ENCODE measurements around the gene SLC35D3.
"Not testable (repeated sequence)": the region's sequence is repeated elsewhere in the genome, so short reads cannot be mapped to it uniquely, and the experiment has no call there.

Gene SLC35D3

DNA sequence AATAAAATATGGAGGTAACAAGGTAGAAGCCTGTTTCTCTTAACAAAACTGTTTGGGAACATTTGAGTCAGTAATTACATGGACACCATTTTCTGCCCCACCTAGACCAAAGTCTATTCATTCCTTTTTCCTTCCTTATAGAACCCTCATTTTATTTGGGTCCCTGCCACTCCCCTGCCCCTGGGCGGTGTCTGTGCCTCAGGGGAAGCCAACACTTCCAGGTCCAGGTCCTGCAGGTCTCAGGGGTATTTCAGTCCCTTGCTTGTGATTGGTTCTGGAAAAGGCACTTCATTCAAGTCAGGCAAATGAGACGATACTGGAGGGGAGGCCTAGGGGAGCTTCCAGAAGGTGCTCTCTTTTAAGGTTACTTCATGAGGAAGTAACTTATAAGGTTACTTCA lies 42.3 kb downstream of the SLC35D3 start:
- no peak for DNase-seq (ENCODE audit: low read depth)

DNA sequence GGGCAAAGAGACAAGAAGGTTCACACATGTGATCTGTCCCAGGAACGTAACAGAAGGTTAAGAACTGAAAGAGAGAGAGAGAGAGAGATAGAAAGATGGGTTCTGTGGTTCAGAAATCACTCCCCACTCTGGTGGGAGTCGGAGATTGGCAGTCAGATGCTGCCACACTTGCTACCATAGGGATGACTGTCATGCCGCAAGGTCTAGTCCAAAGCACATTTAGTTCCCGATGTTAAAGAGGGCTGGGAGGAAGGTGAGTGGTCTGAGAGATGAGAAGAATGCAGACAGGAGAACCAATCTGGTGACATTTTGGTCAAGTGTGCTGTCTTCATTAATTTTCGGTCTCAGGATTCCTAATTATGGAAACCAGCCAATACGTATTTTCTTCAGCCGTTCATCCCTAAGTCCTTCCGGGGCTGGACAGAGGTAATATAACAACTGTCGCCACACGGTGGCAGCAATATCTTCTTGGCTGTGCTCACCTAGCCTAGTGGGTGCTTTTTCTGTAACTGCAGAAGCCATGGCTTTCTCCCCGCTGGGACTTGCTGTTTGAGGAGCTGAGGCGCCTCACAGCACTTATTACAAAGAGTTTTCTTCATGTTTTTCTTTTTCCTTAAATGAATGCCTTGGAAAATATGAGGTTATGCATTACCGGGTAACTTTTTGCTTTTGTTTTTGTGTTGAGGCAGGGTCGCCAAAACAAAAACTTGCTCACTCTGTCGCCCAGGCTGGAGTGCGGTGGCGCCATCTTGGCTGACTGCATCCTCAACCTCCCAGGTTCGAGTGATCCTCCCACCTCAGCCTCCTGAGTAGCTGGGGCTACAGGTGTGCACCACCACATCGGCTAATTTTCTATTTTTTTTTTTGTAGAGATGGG lies 46.0 kb downstream of the SLC35D3 start:
- peak; percentile 27 for DNase-seq (ENCODE audit: low read depth)

DNA sequence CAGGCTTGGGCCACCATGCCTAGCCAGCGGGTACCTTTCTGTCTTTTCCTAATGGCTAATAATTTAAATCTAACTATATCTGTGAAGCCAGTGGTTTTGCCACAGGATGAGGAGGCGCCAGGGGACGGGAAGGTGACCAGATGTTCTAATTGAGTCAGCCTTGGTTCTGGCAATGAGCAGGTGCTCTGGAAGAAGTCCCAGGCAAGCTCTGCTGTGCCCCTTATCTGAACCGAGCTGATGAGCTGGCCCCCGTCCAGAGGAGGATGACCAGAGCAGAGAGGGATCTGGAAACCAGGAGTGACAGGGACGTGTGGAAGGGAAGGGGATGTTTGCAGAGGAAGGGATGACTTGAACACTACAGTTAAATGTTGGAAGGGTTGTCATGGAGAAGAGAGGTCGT lies 46.7 kb downstream of the SLC35D3 start:
- DNase-seq (ENCODE audit: low read depth), result no peak

DNA sequence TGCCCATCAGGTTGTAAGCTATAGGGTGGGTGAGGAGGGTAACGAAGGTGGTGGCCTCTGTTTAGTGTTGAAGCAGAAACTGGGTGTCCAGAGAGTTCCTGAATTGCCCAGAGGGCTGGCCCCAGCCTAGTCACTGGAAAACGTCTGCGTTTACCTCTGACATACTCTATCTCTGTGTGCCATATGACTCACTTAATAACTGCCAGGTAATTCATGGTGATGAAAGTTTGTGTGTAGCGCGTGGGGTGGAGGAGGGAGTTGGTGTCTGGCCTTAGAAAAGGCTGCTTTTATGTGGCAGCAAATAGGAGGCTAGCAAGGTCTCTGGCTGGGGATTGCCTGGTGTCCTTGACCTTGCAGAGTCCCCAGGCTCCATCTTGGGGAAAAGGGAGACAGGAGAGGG lies 47.3 kb downstream of the SLC35D3 start:
- no peak for DNase-seq (ENCODE audit: low read depth)

DNA sequence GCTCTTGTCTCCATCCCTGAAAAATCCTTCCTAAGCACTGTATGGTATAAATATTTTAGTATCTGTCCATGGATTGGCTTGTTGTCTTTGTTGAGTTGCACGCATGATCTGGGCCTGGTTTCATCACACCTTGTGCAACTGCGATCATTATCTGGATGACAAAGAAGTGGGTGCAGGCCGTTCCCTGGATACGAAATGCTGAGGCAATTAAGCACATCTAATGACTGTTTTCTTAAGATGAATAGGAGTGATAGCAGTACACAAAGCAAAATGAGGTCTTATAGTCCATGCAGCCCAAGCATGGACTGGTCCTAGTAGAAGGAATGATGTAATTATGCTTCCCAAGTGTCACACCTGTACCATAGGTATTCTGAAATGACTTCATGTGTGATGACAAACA lies 47.8 kb downstream of the SLC35D3 start:
- DNase-seq (ENCODE audit: low read depth), result no peak

DNA sequence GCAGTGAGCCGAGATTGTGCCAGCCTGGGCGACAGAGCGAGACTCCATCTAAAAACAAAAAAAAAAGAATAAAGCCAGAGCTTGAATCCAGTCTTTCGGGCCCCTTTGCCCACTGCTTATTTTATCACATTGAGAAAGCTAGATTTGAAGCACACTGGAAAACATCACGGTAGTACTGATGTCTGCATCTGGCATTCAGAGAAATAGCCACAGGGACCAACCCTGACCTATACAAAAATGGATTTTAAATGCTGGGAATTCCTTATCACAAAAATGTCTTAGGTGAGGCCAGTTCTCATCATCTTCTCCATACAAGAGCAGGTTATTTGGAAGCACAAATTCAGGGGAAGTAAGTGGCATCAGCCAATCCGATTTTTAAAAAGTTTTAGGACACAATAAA lies 49.5 kb downstream of the SLC35D3 start:
- DNase-seq (ENCODE audit: low read depth), result no peak

DNA sequence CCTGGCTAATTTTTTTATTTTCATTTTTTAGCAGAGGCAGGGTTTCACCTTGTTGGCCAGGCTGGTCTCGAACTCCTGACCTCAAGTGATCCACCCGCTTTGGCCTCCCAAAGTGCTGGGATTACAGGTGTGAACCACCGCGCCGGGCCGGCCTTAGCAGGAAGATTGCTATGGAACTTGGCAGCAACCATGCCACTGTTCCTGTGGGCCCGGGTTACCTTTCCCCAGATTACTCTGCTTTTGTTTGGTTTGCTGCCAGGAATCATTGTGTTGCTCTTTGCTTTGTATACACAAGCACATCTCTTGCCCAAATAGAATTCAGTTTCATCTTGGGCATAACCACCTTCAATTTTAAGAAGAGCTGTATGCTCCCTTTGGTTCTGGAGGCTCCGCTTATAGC lies 51.7 kb downstream of the SLC35D3 start:
- DNase-seq (ENCODE audit: low read depth), result not testable (repeated sequence)

All from stimulated activated CD4-positive, alpha-beta T cell treated with anti-CD3 and anti-CD28 coated beads, Interleukin-2, amount 100 ng/mL, for 4 hours (primary cell).